Activated effector memory CD4-positive, alpha-beta T cell treated with anti-CD3 and anti-CD28 coated beads, Interleukin-2, amount 50 U/mL, for 16 hours (primary cell): ENCODE results near the gene DCTPP1.
"Not testable (repeated sequence)": the region's sequence is repeated elsewhere in the genome, so short reads cannot be mapped to it uniquely, and the experiment has no call there.

Experiments
- DNase-seq: peaks from one replicate; pipeline ENCODE4 v3.0.0-alpha.2; 2020

Gene DCTPP1

DNA sequence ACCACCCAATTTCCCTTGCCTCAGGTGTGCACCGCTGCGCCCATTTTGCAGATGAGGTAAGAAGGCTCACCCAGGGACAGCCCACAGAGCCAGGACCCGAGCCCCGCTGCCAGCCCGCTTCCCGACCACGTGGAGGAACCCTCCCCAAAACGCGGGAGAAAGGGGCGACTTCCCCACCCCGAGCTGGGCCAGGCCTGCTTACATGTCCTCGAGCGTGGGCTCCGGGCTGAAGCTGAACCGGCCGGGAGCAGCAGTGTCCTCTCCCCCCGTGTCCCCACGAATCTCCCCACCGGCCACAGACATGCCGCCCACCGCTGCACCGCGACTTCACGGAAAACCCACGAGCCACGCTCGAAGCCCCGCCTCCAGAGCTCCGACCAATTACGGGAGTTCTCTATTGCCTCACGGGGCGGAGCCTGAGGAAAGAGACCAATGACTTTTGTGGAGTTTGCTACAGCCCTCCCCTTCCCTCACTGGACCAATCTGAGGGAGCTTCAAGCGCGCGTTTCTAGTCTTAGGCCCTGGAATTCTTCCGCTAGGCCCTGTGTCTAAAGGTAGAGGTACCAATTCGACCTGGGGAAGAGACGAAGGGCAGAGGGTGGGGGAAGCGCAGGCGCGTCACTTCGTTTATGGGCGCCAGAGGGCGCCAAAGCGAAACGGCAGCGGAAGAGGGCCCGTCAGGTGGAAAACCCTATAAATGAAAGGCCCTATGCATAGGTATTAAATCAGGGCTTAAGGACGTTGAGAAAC, at the start of gene DCTPP1:
DCTPP1 (minus strand) TSS at position 353 of the 750 bp plus-strand sequence; CDS start at position 303, 50 bp downstream.
- peak; percentile 98 for DNase-seq

DNA sequence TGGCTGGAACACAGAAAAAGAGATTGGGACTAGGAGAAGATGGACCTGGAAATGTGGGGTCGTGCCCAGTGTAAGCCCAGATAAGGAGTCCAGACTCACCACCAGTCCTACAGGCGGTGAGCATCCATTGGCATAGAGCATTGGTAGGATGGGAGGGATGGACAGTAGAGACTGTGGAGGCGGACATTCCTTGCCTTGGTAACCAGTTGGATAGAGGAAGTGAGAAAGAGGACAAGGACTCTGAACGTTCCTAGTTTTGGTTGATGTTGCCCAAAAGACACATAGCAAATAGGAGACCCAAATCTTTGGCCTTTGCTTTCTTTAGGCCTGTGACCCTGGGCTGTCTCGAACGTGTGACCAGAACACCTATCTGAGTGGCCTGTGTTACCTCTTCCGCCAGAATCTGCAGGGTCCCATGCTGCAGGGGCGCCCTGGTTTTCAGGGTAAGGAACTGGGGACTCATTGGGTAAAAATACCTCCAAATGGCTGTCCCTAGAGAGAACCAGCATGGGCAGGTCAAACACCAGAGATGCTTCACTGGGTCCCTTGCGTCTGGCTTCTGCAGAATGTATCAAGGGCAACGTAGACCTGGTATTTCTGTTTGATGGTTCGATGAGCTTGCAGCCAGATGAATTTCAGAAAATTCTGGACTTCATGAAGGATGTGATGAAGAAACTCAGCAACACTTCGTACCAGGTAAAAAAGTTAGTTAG, 49.1 kb upstream of the DCTPP1 start:
- DNase-seq, result no peak

DNA sequence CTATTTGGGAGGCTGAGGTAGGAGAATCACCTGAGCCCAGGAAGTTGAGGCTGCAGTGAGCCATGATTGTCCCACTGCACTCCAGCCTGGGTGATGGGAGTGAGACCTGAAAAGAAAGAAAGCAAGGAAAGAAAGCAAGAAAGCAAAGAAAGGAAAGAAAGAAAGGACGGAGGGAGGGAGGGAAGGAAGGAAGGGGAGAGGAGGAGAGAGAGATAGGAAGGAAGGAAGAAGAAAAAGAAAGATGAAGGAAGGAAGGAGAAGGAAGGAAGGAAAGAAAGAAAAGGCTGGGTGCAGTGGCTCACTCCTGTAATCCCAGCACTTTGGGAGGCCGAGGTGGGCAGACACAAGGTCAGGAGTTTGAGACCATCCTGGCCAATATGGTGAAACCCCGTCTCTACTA, 47.9 kb upstream of the DCTPP1 start:
- DNase-seq, result not testable (repeated sequence)

DNA sequence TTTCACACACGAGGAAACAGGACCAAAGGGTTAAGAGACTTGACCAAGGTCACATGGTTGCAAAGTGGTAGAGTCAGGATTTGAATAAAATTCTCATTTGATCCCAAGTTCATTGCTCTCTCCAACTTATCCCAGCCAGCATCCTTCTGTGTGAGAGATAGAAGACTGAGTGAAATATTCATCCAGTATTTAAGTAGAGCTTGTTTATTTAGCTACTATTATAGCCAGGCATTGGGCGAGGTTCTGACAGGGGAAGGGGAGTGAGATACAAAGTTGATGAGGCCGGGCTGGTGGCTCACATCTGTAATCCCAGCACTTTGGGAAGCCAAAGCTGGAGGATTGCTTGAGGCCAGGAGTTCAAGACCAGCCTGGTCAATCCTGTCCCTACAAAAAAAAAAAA, 47.2 kb upstream of the DCTPP1 start:
- DNase-seq, result no peak

DNA sequence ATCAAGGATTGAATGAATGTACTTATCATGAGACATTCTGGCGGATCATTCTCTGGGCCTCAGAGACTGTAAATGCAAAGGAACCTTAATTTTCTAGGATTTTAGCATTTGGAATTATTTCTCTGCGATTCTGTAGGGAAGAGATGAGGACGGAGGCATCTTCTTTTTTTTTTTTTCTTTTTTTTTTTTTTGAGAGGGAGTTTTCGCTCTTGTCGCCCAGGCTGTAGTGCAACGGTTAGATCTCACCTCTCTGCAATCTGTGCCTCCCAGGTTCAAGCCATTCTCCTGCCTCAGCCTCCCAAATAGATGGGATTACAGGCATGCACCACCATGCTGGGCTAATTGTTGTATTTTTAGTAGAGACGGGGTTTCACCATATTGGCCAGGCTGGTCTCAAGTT, 44.9 kb upstream of the DCTPP1 start:
- no peak for DNase-seq

DNA sequence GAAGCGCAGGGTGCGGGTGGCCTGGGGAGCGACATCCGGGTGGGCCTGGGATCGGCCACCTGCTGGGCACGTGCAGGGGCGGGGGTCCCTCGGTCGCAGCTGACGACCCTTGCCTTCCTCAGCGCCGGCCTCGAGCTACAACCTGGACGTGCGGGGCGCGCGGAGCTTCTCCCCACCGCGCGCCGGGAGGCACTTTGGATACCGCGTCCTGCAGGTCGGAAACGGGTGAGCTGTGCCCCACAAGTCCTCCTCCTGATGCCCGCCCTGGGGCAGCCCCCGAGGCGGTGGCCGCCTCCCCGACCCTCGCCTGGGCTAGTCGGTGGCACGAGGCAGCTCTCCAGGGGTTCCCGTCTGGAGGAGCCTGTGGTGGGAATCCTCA, 44.2 kb upstream of the DCTPP1 start:
- peak; percentile 66 for DNase-seq

DNA sequence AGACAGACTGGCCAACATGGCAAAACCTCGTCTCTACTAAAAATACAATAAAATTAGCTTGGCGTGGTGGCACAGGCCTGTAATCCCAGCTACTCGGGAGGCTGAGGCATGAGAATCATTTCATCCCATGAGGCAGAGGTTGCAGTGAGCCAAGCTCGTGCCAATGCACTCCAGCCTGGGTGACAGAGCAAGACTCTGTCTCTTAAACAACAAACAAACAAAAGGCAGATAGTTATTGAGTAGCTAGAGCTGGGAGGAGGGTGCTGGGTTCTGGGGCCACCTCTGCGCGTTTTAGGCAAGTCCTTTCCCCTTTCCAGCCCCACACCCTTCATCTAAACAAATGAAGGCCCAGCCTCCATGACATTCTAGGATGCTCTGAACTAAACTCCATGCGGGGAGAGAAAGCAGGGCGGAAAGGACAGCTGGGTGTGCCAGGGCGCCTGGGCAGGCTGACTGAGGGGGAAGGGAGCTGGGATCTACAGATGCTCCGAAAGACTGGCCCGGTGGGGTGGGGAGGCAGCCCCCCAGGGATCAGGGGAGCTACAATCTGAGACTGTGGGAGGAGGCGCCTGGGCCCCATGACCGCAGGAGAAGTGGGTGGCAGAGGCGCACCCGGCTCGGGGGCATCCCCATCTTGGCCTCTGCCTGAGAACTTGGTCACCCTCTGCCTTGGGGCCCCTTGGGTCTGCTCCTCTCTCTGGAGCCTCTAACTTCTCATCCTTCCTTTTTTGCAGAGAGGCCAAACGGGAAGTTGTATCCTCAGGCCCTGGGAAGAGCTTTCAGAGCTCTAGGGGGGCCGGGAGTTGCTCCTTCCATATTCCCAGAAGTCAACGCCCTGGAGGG, 43.6 kb upstream of the DCTPP1 start:
- peak; percentile 89 for DNase-seq

DNA sequence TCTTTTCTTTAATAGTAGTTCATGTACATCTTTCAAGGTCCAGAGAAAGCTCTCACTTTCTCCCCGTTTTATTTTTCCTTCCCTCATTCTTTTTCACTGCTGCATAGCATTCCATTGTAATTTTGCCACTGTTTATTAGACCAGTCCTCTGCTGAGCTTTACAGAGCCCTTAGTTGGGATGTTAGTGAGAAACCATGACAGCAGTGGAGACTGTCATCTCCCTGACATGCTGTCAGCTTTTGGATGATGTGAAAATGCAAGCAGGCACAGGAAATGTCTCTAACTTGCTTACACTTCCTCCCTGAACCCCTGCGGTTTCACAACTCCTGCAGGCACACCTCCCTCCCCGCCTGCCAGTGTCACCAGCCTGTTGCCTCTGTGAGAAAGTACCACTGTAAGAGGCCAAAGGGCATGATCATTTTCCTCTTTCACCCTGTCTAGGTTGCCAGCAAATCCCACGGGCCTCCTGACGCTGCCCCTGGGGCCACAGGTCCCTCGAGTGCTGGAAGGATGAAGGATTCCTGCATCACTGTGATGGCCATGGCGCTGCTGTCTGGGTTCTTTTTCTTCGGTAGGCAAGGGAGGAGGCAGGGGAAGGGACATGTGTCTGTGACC, 42.6 kb upstream of the DCTPP1 start, which contains the start of gene ITGAL:
ITGAL (plus strand) TSS at position 415 of the 615 bp plus-strand sequence; CDS start at position 511, 96 bp downstream.
- DNase-seq, result peak; percentile 93

DNA sequence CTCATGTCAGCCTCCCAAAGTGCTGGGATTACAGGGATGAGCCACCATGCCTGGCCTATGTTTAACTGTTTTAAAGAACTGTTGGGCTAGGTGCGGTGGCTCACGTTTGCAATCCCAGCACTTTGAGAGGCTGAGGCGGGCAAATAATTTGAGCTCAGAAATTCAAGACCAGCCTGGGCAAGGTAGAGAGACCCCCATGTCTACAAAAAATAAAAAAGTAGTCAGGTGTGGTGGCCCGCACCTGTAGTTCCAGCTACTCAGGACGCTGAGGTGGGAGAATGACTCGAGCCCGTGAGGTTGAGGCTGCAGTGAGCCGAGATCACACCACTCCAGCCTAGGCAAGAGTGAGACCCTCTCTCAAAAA, 40.8 kb upstream of the DCTPP1 start:
- DNase-seq, result no peak

DNA sequence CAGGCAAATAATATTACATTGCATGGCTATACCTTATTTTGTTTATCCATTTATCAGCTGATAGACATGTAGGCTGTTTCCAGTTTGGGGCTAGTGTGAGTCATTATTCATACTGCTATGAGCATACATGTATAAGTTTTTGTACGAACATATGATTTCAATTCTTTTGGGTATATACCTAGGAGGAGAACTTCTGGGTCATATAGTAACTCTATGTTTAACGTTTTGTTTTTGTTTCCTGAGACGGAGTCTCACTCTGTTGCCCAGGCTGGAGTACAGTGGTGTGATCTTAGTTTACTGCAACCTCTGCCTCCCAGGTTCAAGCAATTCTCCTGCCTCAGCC, 40.3 kb upstream of the DCTPP1 start:
- DNase-seq, result no peak

DNA sequence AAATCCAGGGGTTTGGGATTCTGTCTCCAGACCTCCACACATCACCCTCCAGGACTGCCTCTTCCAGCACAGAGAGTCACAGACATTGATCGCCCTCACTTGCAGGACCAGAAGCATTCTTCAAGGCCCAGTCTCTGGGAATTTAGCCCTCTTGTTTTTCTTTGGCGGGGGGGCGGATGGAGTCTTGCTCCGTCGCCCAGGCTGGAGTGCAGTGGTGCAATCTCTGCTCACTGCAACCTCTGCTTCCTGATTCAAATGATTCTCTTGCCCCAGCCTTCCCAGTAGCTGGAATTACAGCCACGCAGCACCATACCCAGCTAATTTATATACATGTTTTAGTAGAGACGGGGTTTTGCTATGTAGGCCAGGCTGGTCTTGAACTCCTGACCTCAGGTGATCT, 34.2 kb upstream of the DCTPP1 start:
- DNase-seq, result no peak

DNA sequence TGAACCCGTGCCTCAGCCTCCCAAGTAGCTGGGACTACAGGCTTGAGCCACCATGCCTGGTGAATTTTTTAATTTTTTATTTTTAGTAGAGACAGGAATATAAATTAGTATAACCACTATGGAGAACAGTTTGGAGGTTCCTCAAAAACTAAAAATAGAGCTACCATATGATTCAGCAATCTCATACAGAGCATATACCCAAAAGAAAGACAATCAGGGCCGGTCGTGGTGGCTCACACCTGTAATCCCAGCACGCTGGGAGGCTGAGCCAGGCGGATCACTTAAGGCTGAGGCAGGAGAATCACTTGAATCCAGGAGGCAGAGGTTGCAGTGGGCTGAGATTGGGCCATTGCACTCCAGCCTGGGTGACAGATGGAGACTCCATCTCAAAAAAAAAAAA, 31.6 kb upstream of the DCTPP1 start:
- not testable (repeated sequence) for DNase-seq

DNA sequence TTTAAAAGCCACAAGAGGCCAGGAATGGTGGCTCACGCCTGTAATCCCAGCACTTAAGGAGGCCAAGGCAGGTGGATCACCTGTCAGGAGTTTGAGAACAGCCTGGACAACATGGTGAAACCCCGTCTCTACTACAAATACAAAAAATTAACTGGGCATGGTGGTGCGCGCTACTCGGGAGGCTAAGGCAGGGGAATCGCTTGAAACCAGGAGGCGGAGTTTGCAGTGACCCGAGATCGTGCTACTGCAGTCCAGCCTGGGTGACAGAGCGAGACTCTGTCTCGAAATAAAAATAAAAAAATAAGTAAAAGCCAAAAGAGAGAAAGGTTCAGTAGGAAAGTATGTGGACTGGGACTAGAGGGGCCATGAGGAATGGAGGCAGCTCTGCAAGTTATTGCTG, 29.6 kb upstream of the DCTPP1 start:
- DNase-seq, result no peak

DNA sequence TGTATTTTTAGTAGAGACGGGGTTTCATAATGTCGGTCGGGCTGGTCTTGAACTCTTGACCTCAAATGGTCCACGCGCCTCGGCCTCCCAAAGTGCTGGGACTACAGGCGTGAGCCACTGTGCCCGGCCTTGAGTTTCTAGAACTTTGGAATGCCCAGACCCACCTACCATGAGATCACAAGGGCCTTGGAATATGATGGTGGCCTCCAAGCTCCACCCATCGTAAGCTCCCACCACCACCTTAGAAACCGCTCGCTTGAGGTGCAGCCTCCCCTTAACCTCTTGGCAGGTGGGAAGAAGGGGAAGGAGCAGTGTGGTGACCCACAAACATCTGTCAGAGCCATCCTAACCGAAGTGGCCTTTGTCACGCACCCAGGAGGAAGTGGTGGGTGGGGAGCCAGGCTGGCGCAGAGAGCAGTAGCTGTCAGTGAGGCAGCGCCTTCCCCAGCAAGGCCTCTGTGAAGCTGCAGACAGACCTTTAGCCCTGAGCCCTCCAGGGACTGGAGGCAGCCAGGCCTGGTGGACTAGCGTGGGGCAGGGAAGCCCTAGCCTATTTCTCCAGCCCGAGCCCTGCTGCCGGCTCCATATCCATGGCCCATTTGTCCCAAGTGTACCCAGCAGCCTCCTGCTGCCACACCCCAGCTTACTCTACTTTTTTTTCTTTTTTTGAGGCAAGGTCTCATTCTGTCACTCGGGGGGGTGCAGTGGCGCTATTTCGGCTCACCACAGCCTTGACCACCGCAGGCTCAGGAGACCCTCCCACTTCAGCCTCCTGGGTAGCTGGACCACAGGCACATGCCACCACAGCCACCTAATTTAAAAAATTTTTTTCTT, 28.9 kb upstream of the DCTPP1 start:
- DNase-seq, result peak; percentile 94

DNA sequence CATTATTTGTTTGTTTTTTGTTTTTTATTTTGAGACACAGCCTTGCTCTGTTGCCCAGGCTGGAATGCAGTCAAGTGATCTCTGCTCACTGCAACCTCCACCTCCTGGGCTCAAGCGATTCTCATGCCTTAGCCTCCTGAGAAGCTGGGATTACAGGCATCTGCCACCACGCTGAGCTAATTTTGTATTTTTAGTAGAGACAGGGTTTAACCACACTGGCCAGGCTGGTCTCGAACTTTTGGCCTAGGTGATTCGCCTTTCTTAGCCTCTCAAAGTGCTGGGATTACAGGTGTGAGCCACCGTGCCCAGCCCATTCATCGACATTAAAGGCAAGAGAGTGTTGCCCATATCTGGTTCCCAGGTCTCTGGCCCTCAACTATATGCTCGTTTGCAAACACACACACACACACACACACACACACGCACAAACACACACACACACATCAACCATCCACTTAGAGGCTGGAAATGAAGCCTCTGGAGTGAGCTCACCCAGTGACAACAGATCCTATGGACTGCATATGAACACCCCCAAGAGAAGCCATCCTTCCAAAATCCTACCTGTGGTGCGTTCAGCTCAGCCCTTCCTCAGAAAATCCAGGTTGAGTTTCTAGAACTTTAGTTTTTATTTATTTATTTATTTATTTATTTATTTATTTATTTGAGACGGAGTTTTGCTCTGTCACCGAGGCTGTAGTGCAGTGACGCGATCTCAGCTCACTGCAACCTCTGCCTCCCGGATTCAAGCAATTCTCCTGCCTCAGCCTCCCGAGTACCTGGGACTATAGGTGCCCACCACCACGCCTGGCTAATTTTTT, 28.1 kb upstream of the DCTPP1 start:
- no peak for DNase-seq

DNA sequence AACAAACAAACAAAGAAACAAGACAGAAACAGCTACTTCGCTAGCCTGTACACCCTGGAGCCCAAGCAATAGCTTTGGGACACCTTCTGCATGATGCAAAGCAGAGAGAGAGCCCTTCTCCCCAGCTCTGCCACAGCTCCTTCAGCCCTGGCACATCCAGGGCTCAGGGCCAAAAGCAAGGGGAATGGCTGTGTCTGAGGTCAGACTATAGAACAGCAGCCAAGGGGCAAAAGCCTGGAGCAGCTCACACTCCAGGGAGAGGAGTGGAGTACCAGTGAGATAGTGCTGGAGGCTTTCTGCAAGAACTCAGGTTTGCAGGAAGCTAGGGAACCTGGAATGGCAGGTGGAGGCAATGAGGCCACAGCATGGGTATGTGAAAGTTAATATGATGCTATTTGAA, 27.4 kb upstream of the DCTPP1 start:
- no peak for DNase-seq

DNA sequence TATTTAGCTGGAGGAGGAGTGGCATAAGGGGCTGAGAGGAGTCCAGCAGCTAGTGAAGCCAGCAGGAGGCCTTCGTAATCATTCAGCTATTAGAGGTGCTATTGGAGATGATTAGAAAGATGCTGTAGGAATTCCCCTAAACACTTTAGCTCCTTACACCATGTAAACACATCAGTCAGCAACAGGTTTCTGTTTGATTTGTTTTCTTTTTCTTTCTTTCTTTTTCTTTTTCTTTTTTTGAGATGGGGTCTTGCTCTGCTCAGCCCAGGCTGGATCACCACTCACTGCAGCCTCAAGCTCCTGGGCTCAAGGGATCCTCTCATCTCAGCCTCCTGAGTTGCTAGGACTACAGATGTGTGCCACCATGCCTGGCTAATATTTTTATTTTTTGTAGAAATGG, 26.5 kb upstream of the DCTPP1 start:
- DNase-seq, result no peak

DNA sequence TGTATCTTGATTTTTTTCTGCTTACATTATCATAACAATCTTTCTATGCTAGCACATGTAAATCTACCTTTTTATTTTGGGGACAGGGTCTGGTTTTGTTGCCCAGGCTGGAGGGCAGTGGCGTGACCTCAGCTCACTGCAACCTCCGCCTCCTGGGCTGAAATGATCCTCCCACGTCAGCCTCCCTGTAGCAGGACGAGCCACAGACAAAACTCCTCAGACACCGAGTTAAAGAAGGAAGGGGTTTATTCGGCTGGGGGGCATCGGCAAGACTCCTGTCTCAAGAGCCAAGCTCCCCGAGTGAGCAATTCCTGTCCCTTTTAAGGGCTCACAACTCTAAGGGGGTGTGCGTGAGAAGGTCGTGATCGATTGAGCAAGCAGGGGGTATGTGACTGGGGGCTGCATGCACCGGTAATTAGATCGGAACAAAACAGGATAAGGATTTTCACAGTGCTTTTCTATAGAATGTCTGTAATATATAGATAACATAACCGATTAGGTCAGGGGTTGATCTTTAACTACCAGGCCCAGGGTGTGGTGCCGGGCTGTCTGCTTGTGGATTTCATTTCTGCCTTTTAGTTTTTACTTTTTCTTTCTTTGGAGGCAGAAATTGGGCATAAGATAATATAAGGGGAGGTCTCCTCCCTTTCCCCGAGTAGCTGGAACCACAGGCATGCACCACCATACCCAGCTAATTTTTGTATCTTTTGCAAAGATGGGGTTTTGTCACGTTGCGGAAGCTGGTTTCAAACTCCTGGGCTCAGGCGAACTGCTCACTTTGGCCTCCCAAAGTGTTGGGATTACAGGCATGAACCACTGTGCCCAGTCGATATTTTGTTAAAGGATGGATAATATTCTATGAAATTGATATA, 23.1 kb upstream of the DCTPP1 start:
- DNase-seq, result not testable (repeated sequence)

DNA sequence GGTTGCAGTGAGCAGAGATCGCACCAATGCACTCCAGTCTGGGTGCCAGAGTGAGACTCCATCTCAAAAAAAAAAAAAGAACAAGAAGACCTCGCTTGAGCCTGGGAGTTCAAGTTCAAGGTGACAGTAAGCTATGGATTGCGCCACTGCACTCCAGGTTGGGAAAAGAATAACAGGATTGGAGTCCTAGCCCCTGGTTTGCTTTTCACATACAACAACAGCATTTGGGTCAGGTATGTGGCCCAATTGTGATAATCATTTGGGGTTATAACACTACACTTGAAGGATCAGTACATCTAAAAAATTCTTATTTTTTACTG, 19.2 kb upstream of the DCTPP1 start:
- DNase-seq, result no peak

DNA sequence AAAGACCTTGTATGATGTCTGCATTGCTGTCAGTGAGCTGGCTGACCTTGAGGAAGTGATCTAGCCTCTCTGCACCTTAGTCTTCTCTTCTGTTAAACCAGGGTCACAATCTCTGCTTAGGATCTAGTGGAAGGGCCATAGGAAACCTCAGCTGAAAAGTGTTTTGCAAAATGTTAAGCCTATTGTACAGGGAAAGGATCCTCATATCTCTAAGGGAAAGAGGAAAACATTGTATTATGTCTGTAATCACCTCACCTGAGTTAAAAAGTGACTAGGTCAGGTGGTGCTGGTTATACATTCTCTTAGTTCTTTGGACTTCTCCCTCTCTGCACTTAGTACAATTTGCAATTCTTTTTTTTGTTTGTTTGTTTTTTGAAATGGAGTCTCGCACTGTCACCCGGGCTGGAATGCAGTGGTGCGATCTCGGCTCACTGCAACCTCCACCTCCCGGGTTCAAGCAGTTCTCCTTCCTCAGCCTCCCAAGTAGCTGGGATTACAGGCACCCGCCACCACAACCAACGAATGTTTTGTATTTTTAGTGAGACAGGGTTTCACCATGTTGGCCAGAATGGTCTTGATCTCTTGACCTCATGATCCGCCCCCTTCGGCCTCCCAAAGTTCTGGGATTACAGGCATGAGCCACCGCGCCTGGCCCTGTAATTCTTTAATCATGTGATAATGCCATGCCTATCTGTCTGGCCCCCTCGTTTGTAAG, 17.8 kb upstream of the DCTPP1 start:
- no peak for DNase-seq
